Measurements from ENCODE around the gene CREBL2.

CREBL2 gene

DNA sequence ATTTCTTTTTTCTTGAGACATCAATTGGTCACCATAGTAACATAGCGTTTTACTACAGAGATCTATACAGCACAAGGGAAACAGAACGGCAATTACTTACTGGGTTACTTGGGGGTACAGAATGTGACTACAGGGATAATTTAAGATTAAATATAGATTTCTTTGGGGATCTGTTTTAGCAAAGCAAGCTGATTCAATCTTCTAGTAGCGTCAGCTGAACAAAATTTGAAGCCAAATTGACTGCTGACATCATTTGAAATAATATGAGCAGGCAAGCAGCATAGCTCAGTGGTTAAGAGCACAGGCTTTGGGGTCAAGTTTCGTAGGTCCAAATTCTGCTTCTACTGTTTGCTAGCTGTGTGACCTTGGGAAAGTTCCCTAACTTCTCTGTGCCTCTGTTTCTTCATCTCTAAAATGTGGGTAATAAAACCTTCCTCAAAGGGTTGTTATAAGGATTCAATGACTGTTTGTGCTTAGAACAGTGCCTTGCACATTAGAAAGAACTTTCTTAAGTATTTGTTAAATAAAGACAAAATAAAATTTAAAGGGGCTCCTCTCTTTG, 71.5 kb downstream of the CREBL2 start:
- DNase-seq, result no peak

DNA sequence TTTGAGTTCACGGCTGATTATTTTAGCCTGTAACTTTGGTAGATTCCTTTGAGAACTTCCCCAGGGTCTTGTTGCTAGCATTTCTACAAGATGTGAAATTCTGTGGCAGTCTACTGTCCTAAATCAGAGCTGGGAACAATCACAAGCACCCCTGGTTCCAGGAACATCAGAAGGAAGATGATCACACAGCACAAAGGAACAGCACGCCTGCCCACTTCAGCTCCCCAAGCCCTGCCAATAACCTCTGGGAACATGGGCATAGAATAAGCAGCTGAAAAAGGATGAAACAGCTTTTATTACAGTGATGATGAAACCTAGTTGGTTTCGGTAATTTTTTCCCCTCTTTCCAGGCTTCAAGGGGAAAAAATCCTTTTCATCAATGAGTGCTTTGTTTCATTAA, 72.0 kb downstream of the CREBL2 start:
- no peak for DNase-seq

DNA sequence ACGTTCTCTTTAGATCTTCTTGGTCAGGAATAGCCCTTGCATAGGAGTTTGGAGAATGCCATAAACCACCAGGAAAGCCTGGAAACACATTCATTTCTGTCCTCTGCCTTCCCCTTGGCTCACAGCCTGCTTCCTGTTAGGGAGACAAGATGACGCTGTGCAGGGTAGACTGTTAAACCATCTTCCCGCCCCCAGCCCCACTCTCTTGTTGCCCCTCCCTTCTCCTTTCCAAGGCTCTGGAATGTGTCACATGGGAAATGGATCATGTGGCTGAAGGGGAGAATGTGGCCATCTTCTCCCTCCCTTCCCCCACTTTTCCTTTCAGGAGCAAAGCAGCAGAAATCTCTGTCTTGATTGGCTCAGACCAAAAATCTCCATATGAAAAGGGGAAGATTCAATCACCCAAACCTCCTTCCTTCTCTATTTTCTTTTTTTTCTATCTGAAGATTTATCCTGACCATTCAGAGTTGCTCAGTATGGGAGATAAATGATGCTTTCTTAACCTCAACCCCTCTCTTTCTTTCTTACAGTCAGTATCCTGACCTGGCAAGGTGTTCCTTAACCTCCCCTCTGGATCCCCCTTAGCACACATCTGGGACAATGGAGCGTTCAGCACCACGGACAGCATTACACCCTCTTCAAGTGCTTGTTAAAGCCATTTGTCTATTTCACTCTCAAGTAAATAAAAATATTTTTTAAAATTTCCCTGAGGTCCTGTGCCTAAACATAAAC, 72.9 kb downstream of the CREBL2 start:
- no peak for DNase-seq

DNA sequence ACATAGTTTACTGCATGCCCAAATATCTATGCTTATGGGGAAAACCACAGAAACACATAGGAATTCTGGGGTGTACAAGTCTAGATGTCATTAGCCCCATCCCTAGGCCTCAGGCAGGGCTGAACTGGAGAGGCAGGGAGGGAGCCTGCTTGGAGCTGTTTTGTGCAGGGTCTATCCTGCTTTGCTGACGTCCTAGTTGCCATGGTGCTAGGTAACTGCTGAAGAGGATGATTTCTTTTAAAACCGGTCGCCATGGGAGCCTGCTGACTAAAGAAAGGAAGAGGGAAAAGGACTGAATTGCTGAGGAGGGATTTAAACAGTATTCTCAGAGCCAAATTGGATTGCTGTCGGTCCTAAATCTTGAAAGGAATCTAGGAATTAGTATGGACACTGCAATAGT, 73.6 kb downstream of the CREBL2 start:
- DNase-seq, result no peak

DNA sequence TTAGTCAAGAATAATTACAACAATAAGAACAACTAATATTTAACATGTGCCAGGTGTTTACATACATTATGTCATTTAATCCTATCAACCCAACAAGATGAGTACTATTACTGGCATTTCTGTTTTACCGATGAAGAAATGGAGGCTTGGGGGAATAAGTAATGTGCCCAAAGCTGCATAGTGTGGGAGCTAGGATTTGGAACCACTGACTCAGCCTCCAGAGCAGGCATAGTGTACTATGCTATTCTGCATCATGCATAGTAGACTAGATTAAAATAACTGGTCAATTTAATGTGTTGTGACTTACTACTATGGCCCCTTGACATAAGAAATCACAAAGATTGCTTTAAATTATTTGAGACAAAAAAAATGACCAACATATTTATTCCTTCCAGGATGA, 74.8 kb downstream of the CREBL2 start:
- DNase-seq, result no peak

DNA sequence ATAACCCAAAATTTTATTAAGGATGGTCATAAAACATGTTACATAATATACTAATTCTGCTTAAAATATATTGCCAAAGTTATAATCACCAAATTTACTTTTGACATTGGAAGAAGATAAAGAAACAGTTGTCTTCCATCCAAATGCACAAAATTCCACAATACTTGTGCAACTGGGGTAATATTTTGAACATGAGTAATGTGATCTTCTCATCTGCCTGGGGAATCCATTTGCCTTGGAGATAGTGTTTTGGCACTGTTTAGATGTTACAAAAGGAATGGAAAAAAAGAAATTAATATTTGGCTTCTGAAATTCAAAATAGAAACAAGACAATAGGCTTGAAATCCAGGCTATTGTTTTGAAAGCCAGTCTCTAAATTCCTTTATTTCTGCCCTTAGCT, 75.2 kb downstream of the CREBL2 start:
- no peak for DNase-seq

DNA sequence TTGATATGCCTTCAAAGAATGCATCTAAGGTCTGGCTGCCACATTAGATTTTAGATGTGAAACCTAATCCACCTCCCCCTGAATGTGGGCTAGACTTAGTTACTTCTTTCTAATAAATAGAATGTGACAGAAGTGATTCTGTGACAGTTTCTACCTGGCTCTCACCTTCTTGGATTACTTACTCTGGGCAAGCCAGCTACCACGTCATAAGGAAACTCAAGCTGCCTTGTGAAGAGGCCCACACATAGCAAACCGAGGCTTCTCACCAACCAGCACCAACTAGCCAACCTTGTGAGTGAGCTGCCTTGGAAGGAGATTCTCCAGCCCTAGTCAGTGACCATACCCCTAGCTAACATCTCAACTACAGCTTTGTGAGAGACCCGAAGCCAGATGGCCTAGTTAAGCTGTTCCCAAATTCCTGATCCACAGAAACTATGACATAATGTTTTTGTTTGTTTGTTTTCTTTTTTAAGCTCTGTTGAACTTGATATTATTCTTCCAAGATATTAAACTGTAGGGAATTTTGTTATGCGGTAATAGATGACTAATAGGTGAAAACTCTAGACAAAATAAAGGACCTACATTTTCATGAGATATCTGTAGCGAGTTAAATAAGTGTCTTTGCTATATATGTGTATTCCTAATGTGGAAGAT, 78.1 kb downstream of the CREBL2 start:
- DNase-seq, result no peak

DNA sequence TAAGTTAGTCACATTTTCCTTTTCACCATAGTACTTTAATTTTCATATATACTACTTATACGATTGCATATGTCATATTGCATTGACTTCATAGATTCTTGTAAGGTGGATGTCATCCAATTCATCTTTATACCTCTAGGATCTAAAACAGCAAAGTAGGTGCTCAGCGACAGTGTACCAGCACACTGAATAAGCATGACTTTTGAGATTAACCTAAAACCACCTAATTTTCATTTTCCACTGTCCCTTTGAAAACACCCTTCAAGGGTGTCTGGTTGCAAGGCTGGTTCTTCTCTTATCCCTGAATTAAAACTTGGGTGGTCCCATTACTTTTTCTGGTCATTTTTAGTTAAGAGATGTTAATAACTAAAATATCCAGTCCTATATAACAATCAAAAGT, 79.9 kb downstream of the CREBL2 start:
- DNase-seq, result no peak

DNA sequence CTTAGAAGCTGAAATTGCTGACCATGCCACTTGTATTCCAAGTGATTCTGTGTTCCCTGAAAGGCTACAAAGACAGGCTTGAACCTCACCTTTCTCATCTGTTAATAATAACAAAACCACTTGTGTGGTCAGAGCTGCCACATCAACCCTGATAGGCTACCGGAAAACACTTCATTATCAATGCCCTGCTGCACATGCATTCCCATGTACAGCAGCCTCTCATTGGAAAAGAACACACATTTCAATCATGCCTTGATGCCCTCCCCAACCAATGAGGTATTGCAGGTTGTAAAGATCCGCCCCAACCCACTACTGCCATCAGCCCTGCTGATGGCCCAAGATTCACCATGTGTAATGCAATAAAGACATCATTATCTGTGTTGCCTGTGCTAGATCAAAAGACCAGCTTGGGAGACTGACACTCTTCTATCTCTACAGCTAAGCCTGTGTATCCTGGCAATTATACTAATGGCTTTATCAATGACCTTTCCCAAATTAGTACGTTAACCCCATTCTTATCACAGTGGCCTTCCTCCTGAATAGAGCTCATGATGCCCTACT, 81.5 kb downstream of the CREBL2 start:
- DNase-seq, result no peak

All from NCI-H1048 (cell line).